Thyroid gland (tissue), 4 donors: ENCODE results near the gene JAG2. TPM values are rescaled to one million over a fixed set of nuclear protein-coding genes. Genes with fewer than 3 reads are reported as not detected.

Source experiments
- DNase-seq, 2 donors: peaks; one replicate each; pipeline ENCODE4 v3.0.0-alpha.2; 2019
- H3K27ac ChIP-seq, 3 donors: fragments of 200-600 bp; sonication (generic); 1 replicate in 2 of 3; 2 replicates in 1 of 3; pipeline ENCODE4 v1.5.1; 2016 to 2019; ENCODE audit warnings: mild to moderate bottlenecking in 1 of 3, moderate library complexity in 1 of 3
- H3K27me3 ChIP-seq: fragments of 200-600 bp; sonication (generic); one replicate; pipeline ENCODE4 v1.5.1; 2019
- H3K36me3 ChIP-seq, 2 donors: fragments of 200-600 bp; sonication (generic); one replicate each; pipeline ENCODE4 v1.5.1; 2016 to 2019
- H3K4me1 ChIP-seq, 2 donors: fragments of 200-600 bp; sonication (generic); one replicate each; pipeline ENCODE4 v1.5.1; 2017 to 2019
- H3K4me3 ChIP-seq, 3 donors: fragments of 200-600 bp; sonication (generic); replicated peaks in 1 of 3; 1 replicate in 2 of 3; 2 replicates in 1 of 3; pipeline ENCODE4 v1.5.1; 2016; ENCODE audit warnings: mild to moderate bottlenecking in 1 of 3
- H3K9me3 ChIP-seq: fragments of 200-600 bp; sonication (generic); one replicate; pipeline ENCODE4 v1.5.1; 2017
- CTCF ChIP-seq, 6 experiments: fragments of 200-600 bp in 3 of 6; fragments of 450-650 bp in 3 of 6; sonication (generic) in 3 of 6; IDR thresholded peaks; one replicate each; pipeline ENCODE4 v1.5.1; 2016 to 2019; ENCODE audit warnings: antibody characterized with exemption in 6 of 6, mild to moderate bottlenecking in 2 of 6, inconsistent platforms in 1 of 6, moderate library complexity in 1 of 6
- POLR2A ChIP-seq, 2 donors: fragments of 450-650 bp; IDR thresholded peaks; one replicate each; pipeline ENCODE4 v1.6.1; 2017; ENCODE audit warnings: antibody characterized with exemption in 2 of 2, mild to moderate bottlenecking in 2 of 2, moderate library complexity in 1 of 2
- WGBS, 2 donors: methylation state at CpG; one replicate each; pipeline ENCODE4 v1.1.5; 2017; 5-methylcytosine and 5-hydroxymethylcytosine counted together
- intact Hi-C: fragments of 100-400 bp; cut with DNase I; formaldehyde crosslinking; loops from one replicate; pipeline ENCODE4 v1.15.1; 2023
- total RNA-seq, 4 donors: library from RNA; depleted of rRNA; stranded (reverse); fragments of >200 nt; gene quantifications; one replicate each; pipeline ENCODE4 v1.2.3, GENCODE V29; 2016

JAG2 gene
- total RNA-seq, 4 donors from 2014 or later = 3.9 to 10.7 (median 5.2) TPM

- Histone ChIP-seq H3K36me3 (no peaks in the 10 kb centered on the region), H3K4me1 (no peaks in the 10 kb centered on the region), H3K27me3 (no peaks in the 10 kb centered on the region), H3K9me3 (no peaks in the 10 kb centered on the region), H3K4me3 (no peak overlapping the region), H3K27ac (no peak overlapping the region)
- intact Hi-C loops = no loop called here
- TF ChIP-seq POLR2A (IDR thresholded peaks at IDR 0.05) = no peak
- no peak for TF ChIP-seq CTCF (IDR thresholded peaks at IDR 0.05)
- no peak for DNase-seq
- 87 to 94% methylated on average over 14 to 26 of the region's 44 CpGs for WGBS, 2 donors
Observed at GRCh38 chr14:105151838-105152793, 16.5 kb downstream of the JAG2 start.

- Histone ChIP-seq H3K9me3 (no peaks in the 10 kb centered on the region), H3K4me1 (no peaks in the 10 kb centered on the region), H3K27me3 (no peaks in the 10 kb centered on the region), H3K36me3 (no peaks in the 10 kb centered on the region), H3K4me3 (no peak overlapping the region), H3K27ac (no peak overlapping the region)
- TF ChIP-seq POLR2A (IDR thresholded peaks at IDR 0.05) (no peak), CTCF (IDR thresholded peaks at IDR 0.05) (no peak)
- WGBS, 2 donors = 91 to 93% methylated on average over 14 to 31 of the region's 37 CpGs
- intact Hi-C loops = no loop called here
- DNase-seq = no peak
Observed at GRCh38 chr14:105151084-105151837, 17.3 kb downstream of the JAG2 start.

GRCh38 chr14:105150368-105151083, 18.1 kb downstream of the JAG2 start:
- intact Hi-C loops = no loop called here
- Histone ChIP-seq H3K4me3 (no peak overlapping the region), H3K36me3 (no peaks in the 10 kb centered on the region), H3K4me1 (no peaks in the 10 kb centered on the region), H3K27me3 (no peaks in the 10 kb centered on the region), H3K27ac (no peak overlapping the region), H3K9me3 (no peaks in the 10 kb centered on the region)
- TF ChIP-seq CTCF (IDR thresholded peaks at IDR 0.05) (no peak), POLR2A (IDR thresholded peaks at IDR 0.05) (no peak)
- 92 to 96% methylated on average over 5 to 19 of the region's 35 CpGs for WGBS, 2 donors
- no peak for DNase-seq

GRCh38 chr14:105150026-105150367, 18.6 kb downstream of the JAG2 start:
- no peak overlapping the region for H3K4me3 ChIP-seq
- no peak overlapping the region for H3K27ac ChIP-seq
- H3K27me3 ChIP-seq = no peaks in the 10 kb centered on the region
- 89 to 94% methylated on average over 2 to 4 of the region's 4 CpGs for WGBS, 2 donors
- no peaks in the 10 kb centered on the region for H3K4me1 ChIP-seq
- no peaks in the 10 kb centered on the region for H3K9me3 ChIP-seq
- no peak for DNase-seq
- no peaks in the 10 kb centered on the region for H3K36me3 ChIP-seq
- intact Hi-C loops = no loop called here
- TF ChIP-seq CTCF (IDR thresholded peaks at IDR 0.05) = no peak
- TF ChIP-seq POLR2A (IDR thresholded peaks at IDR 0.05) = no peak
